Keratinocyte (primary cell): ENCODE results near the gene GPR152.

ENCODE experiments used
- EZH2 ChIP-seq: IDR thresholded peaks from one replicate; pipeline ENCODE4 v1.6.1; 2012; ENCODE audit warnings: inconsistent platforms, mild to moderate bottlenecking, low read length, moderate library complexity
- TF ChIP-seq, protein P1 (sequence below), 3 experiments: IDR thresholded peaks in 1 of 3; conservative IDR thresholded peaks in 1 of 3; optimal IDR thresholded peaks in 1 of 3; 2 replicates in 2 of 3; 3 replicates in 1 of 3; pipeline versions ENCODE3 to v1.5.1; 2011; ENCODE audit warnings: low read length in 3 of 3, mild to moderate bottlenecking in 3 of 3, moderate library complexity in 2 of 3, control low read depth in 1 of 3, inconsistent platforms in 1 of 3; ENCODE audit not compliant: insufficient read depth in 2 of 3; ENCODE audit errors: extremely low read depth in 1 of 3

GRCh38 chr11:67413266-67413849 is 39.2 kb downstream of the GPR152 start:
- no peak for TF ChIP-seq EZH2
- TF ChIP-seq, protein P1, sequence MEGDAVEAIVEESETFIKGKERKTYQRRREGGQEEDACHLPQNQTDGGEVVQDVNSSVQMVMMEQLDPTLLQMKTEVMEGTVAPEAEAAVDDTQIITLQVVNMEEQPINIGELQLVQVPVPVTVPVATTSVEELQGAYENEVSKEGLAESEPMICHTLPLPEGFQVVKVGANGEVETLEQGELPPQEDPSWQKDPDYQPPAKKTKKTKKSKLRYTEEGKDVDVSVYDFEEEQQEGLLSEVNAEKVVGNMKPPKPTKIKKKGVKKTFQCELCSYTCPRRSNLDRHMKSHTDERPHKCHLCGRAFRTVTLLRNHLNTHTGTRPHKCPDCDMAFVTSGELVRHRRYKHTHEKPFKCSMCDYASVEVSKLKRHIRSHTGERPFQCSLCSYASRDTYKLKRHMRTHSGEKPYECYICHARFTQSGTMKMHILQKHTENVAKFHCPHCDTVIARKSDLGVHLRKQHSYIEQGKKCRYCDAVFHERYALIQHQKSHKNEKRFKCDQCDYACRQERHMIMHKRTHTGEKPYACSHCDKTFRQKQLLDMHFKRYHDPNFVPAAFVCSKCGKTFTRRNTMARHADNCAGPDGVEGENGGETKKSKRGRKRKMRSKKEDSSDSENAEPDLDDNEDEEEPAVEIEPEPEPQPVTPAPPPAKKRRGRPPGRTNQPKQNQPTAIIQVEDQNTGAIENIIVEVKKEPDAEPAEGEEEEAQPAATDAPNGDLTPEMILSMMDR (optimal IDR thresholded peaks at IDR 0.05 in 1 of 3, IDR thresholded peaks at IDR 0.05 in 1 of 3, conservative IDR thresholded peaks at IDR 0.05 in 1 of 3; ENCODE audit: extremely low read depth in 1 of 3, insufficient read depth in 2 of 3, low read length in 3 of 3) = no peak
